ENCODE measurements around the gene TTC39B. TPM values are rescaled to one million over a fixed set of nuclear protein-coding genes. Genes with fewer than 3 reads are reported as not detected.

The TTC39B gene
- total and polyA plus RNA-seq, 4 donors, result 1.8 to 11.7 (median 2.8) TPM

DNA sequence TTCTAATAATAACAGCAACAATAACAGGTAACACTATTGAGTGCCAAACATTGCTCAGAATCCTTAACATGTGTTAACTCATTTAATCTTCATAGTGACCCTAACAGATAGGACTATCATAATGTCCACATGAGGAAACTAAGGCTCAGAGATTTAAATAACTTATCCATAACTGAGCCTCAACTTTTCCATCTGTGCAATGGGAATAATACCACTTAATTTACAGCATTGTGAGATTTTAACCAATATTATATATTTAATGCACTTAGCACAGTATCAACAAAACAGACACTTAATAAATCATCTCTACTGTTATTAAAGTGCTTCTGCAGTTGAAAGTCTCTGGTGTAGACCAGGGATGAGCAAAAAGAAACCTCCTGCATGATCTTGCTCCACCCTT lies 28.2 kb downstream of the TTC39B start (continued):
- TF ChIP-seq, protein P1, sequence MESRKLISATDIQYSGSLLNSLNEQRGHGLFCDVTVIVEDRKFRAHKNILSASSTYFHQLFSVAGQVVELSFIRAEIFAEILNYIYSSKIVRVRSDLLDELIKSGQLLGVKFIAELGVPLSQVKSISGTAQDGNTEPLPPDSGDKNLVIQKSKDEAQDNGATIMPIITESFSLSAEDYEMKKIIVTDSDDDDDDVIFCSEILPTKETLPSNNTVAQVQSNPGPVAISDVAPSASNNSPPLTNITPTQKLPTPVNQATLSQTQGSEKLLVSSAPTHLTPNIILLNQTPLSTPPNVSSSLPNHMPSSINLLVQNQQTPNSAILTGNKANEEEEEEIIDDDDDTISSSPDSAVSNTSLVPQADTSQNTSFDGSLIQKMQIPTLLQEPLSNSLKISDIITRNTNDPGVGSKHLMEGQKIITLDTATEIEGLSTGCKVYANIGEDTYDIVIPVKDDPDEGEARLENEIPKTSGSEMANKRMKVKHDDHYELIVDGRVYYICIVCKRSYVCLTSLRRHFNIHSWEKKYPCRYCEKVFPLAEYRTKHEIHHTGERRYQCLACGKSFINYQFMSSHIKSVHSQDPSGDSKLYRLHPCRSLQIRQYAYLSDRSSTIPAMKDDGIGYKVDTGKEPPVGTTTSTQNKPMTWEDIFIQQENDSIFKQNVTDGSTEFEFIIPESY (IDR thresholded peaks at IDR 0.05), result no peak
- no peak for TF ChIP-seq YY1 (IDR thresholded peaks at IDR 0.05)
- TF ChIP-seq EGR1 (IDR thresholded peaks at IDR 0.05; ENCODE audit: low read depth in 2 of 2), result no peak
- TF ChIP-seq, protein P2, sequence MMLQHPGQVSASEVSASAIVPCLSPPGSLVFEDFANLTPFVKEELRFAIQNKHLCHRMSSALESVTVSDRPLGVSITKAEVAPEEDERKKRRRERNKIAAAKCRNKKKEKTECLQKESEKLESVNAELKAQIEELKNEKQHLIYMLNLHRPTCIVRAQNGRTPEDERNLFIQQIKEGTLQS (IDR thresholded peaks at IDR 0.05), result no peak
- TF ChIP-seq, protein P3, sequence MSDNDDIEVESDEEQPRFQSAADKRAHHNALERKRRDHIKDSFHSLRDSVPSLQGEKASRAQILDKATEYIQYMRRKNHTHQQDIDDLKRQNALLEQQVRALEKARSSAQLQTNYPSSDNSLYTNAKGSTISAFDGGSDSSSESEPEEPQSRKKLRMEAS (IDR thresholded peaks at IDR 0.05), result no peak
- no peak for TF ChIP-seq FOXA1 (IDR thresholded peaks at IDR 0.05)
- TF ChIP-seq HNF4G (IDR thresholded peaks at IDR 0.05), result no peak
- TF ChIP-seq HNF4A (conservative IDR thresholded peaks at IDR 0.05), result no peak

DNA sequence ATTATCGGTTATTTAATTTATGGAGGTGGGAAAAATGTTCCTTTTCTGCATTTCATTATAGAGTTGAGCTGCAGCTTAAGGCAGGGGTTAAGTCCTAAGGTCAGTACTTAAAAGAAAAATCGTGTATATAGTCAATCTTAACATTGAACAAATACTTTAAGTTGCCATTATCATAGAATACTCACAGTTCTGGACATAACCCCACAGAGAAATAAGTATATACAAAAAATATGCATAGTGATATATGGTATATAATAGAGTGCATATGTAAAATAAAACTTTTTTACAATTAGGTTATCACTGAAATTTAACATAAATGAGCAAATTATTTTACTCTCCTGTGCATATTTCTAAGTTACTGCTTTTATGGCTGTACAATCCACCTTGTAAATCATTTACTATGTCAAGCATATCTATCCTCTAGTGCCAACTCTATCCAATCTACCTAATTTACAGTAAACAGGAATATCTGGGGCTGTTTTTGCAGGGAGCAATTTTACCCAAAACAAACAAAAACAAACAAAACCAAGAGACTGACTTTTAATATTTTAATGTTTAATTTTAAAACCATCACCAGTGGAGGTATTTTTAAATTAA lies 28.8 kb downstream of the TTC39B start:
- no peak for TF ChIP-seq FOXA2 (IDR thresholded peaks at IDR 0.05)
- TF ChIP-seq TAF1 (conservative IDR thresholded peaks at IDR 0.05), result no peak
- no peak for TF ChIP-seq FOXA1 (IDR thresholded peaks at IDR 0.05)
- no peak for TF ChIP-seq GABPA (IDR thresholded peaks at IDR 0.05 in 1 of 2, conservative IDR thresholded peaks at IDR 0.05 in 1 of 2)
- TF ChIP-seq, protein P1 (IDR thresholded peaks at IDR 0.05), result no peak
- TF ChIP-seq, protein P3 (IDR thresholded peaks at IDR 0.05), result no peak
- no peak for TF ChIP-seq HNF4G (IDR thresholded peaks at IDR 0.05)
- no peak for TF ChIP-seq HNF4A (conservative IDR thresholded peaks at IDR 0.05)
- TF ChIP-seq JUND (IDR thresholded peaks at IDR 0.05), result no peak
- no peak for TF ChIP-seq RAD21 (IDR thresholded peaks at IDR 0.05)
- TF ChIP-seq, protein P4, sequence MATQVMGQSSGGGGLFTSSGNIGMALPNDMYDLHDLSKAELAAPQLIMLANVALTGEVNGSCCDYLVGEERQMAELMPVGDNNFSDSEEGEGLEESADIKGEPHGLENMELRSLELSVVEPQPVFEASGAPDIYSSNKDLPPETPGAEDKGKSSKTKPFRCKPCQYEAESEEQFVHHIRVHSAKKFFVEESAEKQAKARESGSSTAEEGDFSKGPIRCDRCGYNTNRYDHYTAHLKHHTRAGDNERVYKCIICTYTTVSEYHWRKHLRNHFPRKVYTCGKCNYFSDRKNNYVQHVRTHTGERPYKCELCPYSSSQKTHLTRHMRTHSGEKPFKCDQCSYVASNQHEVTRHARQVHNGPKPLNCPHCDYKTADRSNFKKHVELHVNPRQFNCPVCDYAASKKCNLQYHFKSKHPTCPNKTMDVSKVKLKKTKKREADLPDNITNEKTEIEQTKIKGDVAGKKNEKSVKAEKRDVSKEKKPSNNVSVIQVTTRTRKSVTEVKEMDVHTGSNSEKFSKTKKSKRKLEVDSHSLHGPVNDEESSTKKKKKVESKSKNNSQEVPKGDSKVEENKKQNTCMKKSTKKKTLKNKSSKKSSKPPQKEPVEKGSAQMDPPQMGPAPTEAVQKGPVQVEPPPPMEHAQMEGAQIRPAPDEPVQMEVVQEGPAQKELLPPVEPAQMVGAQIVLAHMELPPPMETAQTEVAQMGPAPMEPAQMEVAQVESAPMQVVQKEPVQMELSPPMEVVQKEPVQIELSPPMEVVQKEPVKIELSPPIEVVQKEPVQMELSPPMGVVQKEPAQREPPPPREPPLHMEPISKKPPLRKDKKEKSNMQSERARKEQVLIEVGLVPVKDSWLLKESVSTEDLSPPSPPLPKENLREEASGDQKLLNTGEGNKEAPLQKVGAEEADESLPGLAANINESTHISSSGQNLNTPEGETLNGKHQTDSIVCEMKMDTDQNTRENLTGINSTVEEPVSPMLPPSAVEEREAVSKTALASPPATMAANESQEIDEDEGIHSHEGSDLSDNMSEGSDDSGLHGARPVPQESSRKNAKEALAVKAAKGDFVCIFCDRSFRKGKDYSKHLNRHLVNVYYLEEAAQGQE (IDR thresholded peaks at IDR 0.05), result no peak
- no peak for TF ChIP-seq YY1 (IDR thresholded peaks at IDR 0.05)
- TF ChIP-seq, protein P5, sequence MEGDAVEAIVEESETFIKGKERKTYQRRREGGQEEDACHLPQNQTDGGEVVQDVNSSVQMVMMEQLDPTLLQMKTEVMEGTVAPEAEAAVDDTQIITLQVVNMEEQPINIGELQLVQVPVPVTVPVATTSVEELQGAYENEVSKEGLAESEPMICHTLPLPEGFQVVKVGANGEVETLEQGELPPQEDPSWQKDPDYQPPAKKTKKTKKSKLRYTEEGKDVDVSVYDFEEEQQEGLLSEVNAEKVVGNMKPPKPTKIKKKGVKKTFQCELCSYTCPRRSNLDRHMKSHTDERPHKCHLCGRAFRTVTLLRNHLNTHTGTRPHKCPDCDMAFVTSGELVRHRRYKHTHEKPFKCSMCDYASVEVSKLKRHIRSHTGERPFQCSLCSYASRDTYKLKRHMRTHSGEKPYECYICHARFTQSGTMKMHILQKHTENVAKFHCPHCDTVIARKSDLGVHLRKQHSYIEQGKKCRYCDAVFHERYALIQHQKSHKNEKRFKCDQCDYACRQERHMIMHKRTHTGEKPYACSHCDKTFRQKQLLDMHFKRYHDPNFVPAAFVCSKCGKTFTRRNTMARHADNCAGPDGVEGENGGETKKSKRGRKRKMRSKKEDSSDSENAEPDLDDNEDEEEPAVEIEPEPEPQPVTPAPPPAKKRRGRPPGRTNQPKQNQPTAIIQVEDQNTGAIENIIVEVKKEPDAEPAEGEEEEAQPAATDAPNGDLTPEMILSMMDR (IDR thresholded peaks at IDR 0.05; ENCODE audit: low read depth, low read length, missing input control), result no peak
- no peak for TF ChIP-seq RXRA (IDR thresholded peaks at IDR 0.05)
- TF ChIP-seq, protein P2 (IDR thresholded peaks at IDR 0.05), result no peak
- TF ChIP-seq SP1 (IDR thresholded peaks at IDR 0.05), result no peak
- no peak for TF ChIP-seq EGR1 (IDR thresholded peaks at IDR 0.05; ENCODE audit: low read depth in 2 of 2)
- no peak for TF ChIP-seq NR2F2 (IDR thresholded peaks at IDR 0.05)
- H3K4me3 ChIP-seq (ENCODE audit: low read depth in 1 of 3, low read length in 3 of 3), result no peak overlapping the region
- no peaks in the 10 kb centered on the region for H3K27me3 ChIP-seq (ENCODE audit: control insufficient read depth in 4 of 4, insufficient read depth in 4 of 4, low read length in 3 of 4)
- no peaks in the 10 kb centered on the region for H3K36me3 ChIP-seq (ENCODE audit: control insufficient read depth in 4 of 4, insufficient read depth in 3 of 4, low read depth in 1 of 4, low read length in 3 of 4)
- WGBS, result 27% methylated on average over 2 of the region's 2 CpGs
- no peaks in the 10 kb centered on the region for H3K9me3 ChIP-seq (ENCODE audit: control insufficient read depth in 4 of 4, low read length in 3 of 4)
- H3K4me1 ChIP-seq (ENCODE audit: control insufficient read depth in 4 of 4, insufficient read depth in 4 of 4, low read length in 3 of 4), result peaks cover 1 to 35% (median 21%) of the 10 kb centered on the region in 4 donors
- H3K9ac ChIP-seq (ENCODE audit: low read depth in 1 of 2, low read length in 2 of 2), result no peak overlapping the region
- H3K27ac ChIP-seq (ENCODE audit: low read depth in 1 of 2, low read length in 2 of 2), result no peak overlapping the region
- no peak for DNase-seq (ENCODE audit: low spot score)
